GM12872 (cell line): ENCODE data around the gene ATOH8.

Experiments used
- CTCF ChIP-seq: IDR thresholded peaks from 3 replicates; pipeline ENCODE4 v1.5.1; 2011; ENCODE audit warnings: low read depth, mild to moderate bottlenecking, low read length, moderate library complexity; ENCODE audit not compliant: insufficient read depth

ATOH8 gene

GRCh38 chr2:85714841-85715240, 39.0 kb upstream of the ATOH8 start:
- no peak for TF ChIP-seq CTCF

GRCh38 chr2:85716346-85716914, 37.4 kb upstream of the ATOH8 start:
- no peak for TF ChIP-seq CTCF

GRCh38 chr2:85717308-85718008, 36.3 kb upstream of the ATOH8 start:
- TF ChIP-seq CTCF: no peak

GRCh38 chr2:85718009-85718391, 35.8 kb upstream of the ATOH8 start:
- no peak for TF ChIP-seq CTCF

GRCh38 chr2:85718885-85719492, 34.8 kb upstream of the ATOH8 start:
- no peak for TF ChIP-seq CTCF

- TF ChIP-seq CTCF: no peak
These were observed 34.1 kb upstream of the ATOH8 start for GRCh38 chr2:85719609-85720240.

GRCh38 chr2:85720533-85720932, 33.3 kb upstream of the ATOH8 start:
- no peak for TF ChIP-seq CTCF
